ENCODE results near the gene FREY1. TPM values are rescaled to one million over a fixed set of nuclear protein-coding genes. Genes with fewer than 3 reads are reported as not detected.

The FREY1 gene
- total RNA-seq, 2 donors from 2014 or later, result 0.59 to 2.8 TPM

DNA sequence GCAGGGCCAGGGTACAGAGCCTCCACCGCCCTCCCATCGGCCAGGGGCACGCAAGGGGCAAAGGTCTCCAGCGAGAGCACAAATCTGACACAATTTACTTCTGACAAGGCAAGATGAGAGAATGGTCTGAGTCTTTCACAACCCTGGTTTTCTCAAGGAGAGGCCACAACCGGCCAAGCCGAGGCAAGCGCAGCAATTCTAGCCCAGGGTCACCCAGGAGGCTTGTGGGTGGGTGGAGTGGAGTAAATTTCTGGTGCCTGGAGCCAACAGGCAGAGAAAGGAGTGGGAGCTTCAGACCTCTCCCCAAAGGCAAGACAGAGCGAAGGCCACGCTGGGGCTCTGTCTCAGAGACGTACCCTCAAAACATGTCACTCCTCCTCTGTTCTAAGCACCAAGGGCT lies 24.7 kb upstream of the FREY1 start:
- intact Hi-C loops (cut with DNase I), result no loop called here
- Histone ChIP-seq H3K27me3 (replicated peaks; ENCODE audit: insufficient read depth) (no peaks in the 10 kb centered on the region), H3K4me1 (replicated peaks) (peaks cover 16% of the 10 kb centered on the region), H3K4me3 (peak overlapping the region in 1 of 2 donors; percentile 7), H3K9me3 (no peaks in the 10 kb centered on the region), H3K27ac (peak overlapping the region; percentile 63 to 79), H3K36me3 (no peaks in the 10 kb centered on the region)
- no peak for DNase-seq (ENCODE audit: low spot score)
- 63% methylated on average over 10 of the region's 10 CpGs for WGBS
- TF ChIP-seq, protein P1, sequence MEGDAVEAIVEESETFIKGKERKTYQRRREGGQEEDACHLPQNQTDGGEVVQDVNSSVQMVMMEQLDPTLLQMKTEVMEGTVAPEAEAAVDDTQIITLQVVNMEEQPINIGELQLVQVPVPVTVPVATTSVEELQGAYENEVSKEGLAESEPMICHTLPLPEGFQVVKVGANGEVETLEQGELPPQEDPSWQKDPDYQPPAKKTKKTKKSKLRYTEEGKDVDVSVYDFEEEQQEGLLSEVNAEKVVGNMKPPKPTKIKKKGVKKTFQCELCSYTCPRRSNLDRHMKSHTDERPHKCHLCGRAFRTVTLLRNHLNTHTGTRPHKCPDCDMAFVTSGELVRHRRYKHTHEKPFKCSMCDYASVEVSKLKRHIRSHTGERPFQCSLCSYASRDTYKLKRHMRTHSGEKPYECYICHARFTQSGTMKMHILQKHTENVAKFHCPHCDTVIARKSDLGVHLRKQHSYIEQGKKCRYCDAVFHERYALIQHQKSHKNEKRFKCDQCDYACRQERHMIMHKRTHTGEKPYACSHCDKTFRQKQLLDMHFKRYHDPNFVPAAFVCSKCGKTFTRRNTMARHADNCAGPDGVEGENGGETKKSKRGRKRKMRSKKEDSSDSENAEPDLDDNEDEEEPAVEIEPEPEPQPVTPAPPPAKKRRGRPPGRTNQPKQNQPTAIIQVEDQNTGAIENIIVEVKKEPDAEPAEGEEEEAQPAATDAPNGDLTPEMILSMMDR (IDR thresholded peaks at IDR 0.05), result no peak
- TF ChIP-seq POLR2A (IDR thresholded peaks at IDR 0.05) (no peak), POLR2AphosphoS5 (IDR thresholded peaks at IDR 0.05) (no peak)

DNA sequence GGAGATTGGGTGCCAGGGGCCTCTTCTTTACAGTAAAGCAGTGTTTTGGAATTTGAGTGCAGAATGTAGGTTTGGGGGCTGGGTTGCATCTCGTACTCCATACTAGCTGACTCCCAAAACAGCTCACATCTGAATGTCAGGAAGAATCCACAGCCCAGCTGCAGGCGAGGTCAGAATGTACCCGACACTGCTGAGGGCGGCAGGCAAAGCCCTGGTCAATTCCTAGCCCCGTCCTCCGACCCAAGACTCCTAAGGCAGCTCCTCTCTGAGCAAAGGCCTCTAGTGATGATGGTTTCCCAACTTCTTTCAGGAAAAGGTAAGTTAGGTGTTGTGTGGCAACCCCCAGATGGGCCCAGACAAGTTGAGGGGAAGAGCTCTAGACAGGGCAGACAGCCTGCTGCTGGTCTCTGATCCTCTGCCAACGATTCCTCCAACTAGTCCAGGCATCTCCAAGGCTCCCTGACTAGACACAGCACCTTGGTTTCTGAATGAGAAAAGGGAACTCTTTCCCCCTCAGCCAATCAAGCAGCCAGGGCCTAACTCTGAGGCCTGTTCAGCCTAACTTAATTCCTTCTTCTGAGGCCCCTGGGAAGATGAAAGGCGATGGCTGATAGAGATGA lies 24.0 kb upstream of the FREY1 start:
- no peaks in the 10 kb centered on the region for H3K36me3 ChIP-seq
- 55% methylated on average over 8 of the region's 8 CpGs for WGBS
- peak overlapping the region in 1 of 2 donors; percentile 7 for H3K4me3 ChIP-seq
- peak; percentile 75 for TF ChIP-seq POLR2AphosphoS5 (IDR thresholded peaks at IDR 0.05)
- TF ChIP-seq, protein P1 (IDR thresholded peaks at IDR 0.05), result no peak
- peaks cover 16% of the 10 kb centered on the region for H3K4me1 ChIP-seq (replicated peaks)
- no peaks in the 10 kb centered on the region for H3K9me3 ChIP-seq
- DNase-seq (ENCODE audit: low spot score), result peak; percentile 86
- peak overlapping the region; percentile 64 to 79 for H3K27ac ChIP-seq
- intact Hi-C loops (cut with DNase I), result no loop called here
- no peaks in the 10 kb centered on the region for H3K27me3 ChIP-seq (replicated peaks; ENCODE audit: insufficient read depth)

DNA sequence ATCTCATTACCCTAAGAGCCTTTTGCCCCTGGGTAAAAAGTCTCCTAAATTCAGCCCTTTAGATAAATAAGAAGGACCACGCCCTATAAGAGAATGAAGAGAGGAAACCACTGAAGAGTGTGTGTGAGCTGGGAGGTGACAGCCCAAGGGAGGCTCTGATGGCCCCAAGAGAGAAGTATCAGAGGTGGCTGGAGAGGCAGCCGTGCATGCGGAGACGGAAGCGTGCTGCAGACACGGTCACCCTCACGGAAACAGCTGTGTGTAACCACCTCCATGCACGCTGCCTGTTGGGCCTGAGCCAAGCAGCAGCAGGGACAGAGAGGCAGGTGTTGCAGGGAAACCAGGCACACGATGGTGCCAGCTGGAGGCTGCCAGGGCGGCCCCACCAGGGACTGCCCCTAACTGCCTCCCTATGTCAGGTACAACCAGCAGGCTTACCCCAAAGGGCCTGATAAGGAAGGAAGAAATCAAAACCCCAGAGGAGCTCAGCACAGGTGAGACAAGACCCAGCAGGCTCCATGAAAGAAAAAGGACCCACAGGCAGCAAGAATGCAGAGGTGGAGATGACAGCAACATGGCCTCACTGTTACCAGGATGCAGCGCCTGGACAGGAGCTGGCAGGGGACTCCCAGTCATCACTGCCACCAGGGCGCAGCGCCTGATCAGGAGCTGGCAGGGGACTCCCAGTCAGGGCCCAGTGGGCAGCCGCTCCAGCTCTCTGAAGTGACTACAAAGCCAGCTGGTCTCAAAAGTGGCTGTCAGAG lies 23.1 kb upstream of the FREY1 start:
- Histone ChIP-seq H3K27me3 (replicated peaks; ENCODE audit: insufficient read depth) (no peaks in the 10 kb centered on the region), H3K4me1 (replicated peaks) (peaks cover 16% of the 10 kb centered on the region), H3K9me3 (no peaks in the 10 kb centered on the region), H3K4me3 (no peak overlapping the region), H3K36me3 (no peaks in the 10 kb centered on the region), H3K27ac (peak overlapping the region; percentile 64 to 79)
- WGBS, result 39% methylated on average over 14 of the region's 14 CpGs
- no peak for TF ChIP-seq POLR2AphosphoS5 (IDR thresholded peaks at IDR 0.05)
- TF ChIP-seq, protein P1 (IDR thresholded peaks at IDR 0.05), result no peak
- no peak for TF ChIP-seq POLR2A (IDR thresholded peaks at IDR 0.05)
- no peak for DNase-seq (ENCODE audit: low spot score)
- intact Hi-C loops (cut with DNase I), result no loop called here

DNA sequence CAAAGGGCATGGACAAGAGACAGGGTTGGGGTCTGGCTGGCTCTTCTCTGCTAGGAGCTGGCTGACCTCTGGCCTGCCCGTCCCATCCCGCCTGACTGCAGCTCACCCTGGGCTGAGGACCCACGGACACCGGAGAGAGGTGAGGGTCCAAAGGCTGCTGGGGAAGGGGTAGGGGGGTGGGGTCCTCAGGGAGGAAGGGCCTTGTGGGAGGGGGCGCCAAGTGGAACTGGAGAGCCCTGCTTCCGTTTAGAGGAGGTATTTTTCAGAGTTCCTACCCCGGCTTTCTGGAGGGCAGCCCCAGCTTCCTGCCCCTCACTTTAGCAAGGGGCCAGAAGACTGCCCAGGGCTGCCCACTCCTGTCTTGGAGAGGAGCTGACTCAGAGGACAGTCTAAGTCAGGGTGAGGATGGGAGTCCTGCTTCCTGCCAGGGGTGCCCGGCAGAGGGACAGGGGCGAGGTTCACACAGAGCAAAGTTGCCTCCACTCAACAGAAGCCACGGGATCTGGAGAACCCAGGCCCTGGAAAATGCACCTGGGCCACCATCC lies 22.5 kb upstream of the FREY1 start:
- no peak for DNase-seq (ENCODE audit: low spot score)
- intact Hi-C loops (cut with DNase I), result no loop called here
- Histone ChIP-seq H3K9me3 (no peaks in the 10 kb centered on the region), H3K27ac (no peak overlapping the region), H3K27me3 (replicated peaks; ENCODE audit: insufficient read depth) (no peaks in the 10 kb centered on the region), H3K4me3 (no peak overlapping the region), H3K4me1 (replicated peaks) (peaks cover 13% of the 10 kb centered on the region), H3K36me3 (no peaks in the 10 kb centered on the region)
- 62% methylated on average over 10 of the region's 10 CpGs for WGBS
- no peak for TF ChIP-seq POLR2A (IDR thresholded peaks at IDR 0.05)
- TF ChIP-seq, protein P1 (IDR thresholded peaks at IDR 0.05), result no peak
- no peak for TF ChIP-seq POLR2AphosphoS5 (IDR thresholded peaks at IDR 0.05)
